IMR-90 (cell line): ENCODE results near the gene ERMP1. TPM values are rescaled to one million over a fixed set of nuclear protein-coding genes. Genes with fewer than 3 reads are reported as not detected.

Source experiments
- ATAC-seq: fragments of 200-7000 bp; cut with Tn5 transposase; 2 replicates; pipeline ENCODE4 v1.9.1; 2020; ENCODE audit warnings: low read depth, mild to moderate bottlenecking, moderate library complexity
- BruUV-seq: library from RNA; stranded (reverse); fragments of 400-500 nt; replicated peaks from 2 replicates; lab custom pipeline; 2021; lab: Mats Ljungman, UMichigan
- CTCF ChIA-PET: fragments of 300-600 bp; formaldehyde crosslinking; extraction: SDS; loops from one replicate; lab custom pipeline; 2021; ENCODE audit warnings: antibody characterized with exemption; lab: Yijun Ruan, JAX
- POLR2A ChIA-PET: fragments of 300-600 bp; sonication (Branson Sonifier 250); formaldehyde crosslinking; loops from one replicate; lab custom pipeline; 2022; ENCODE audit warnings: antibody characterized with exemption; ENCODE audit not compliant: unreplicated experiment; lab: Charles Lee
- DNase-seq: peaks from one replicate; pipeline ENCODE4 v3.0.0; 2013
- H2AFZ ChIP-seq: replicated peaks from 2 replicates; pipeline ENCODE3; 2013; ENCODE audit warnings: low read length, mild to moderate bottlenecking; ENCODE audit not compliant: poor library complexity
- H2AK5ac ChIP-seq: 2 replicates; pipeline ENCODE4 v1.6.1; 2013; ENCODE audit warnings: low read depth, low read length, inconsistent platforms
- H2AK9ac ChIP-seq: replicated peaks from 2 replicates; pipeline ENCODE3; 2013; ENCODE audit warnings: mild to moderate bottlenecking, low read depth, low read length, moderate library complexity; ENCODE audit not compliant: poor library complexity
- H2BK120ac ChIP-seq: 2 replicates; pipeline ENCODE4 v1.6.1; 2013; ENCODE audit warnings: low read depth, low read length, inconsistent platforms
- H2BK15ac ChIP-seq: 3 replicates; pipeline ENCODE4 v1.6.1; 2013; ENCODE audit warnings: low read depth, low read length, inconsistent platforms
- H2BK20ac ChIP-seq: 2 replicates; pipeline ENCODE4 v1.6.1; 2013; ENCODE audit warnings: low read depth, mild to moderate bottlenecking, inconsistent platforms, low read length, moderate library complexity
- H2BK5ac ChIP-seq: 2 replicates; pipeline ENCODE4 v1.6.1; 2013; ENCODE audit warnings: mild to moderate bottlenecking, low read depth, low read length, inconsistent platforms; ENCODE audit not compliant: poor library complexity, severe bottlenecking
- H3K14ac ChIP-seq: replicated peaks from 2 replicates; pipeline ENCODE4 v1.6.1; 2013; ENCODE audit warnings: low read depth, low read length, inconsistent platforms
- H3K18ac ChIP-seq: 2 replicates; pipeline ENCODE4 v1.6.1; 2013; ENCODE audit warnings: low read depth, low read length, control low read depth
- H3K23ac ChIP-seq: 2 replicates; pipeline ENCODE4 v1.6.1; 2013; ENCODE audit warnings: low read depth, low read length, inconsistent platforms
- H3K27ac ChIP-seq: 2 replicates; pipeline ENCODE4 v1.5.1; 2013; ENCODE audit warnings: mild to moderate bottlenecking, control low read depth, low read length; ENCODE audit not compliant: insufficient read depth
- H3K27me3 ChIP-seq: 2 replicates; pipeline ENCODE4 v1.6.1; 2013; ENCODE audit warnings: low read length; ENCODE audit not compliant: control insufficient read depth, insufficient read depth
- H3K36me3 ChIP-seq: 2 replicates; pipeline ENCODE4 v1.6.1; 2013; ENCODE audit warnings: low read length, mixed read lengths; ENCODE audit not compliant: control insufficient read depth, insufficient read depth
- H3K4ac ChIP-seq: 2 replicates; pipeline ENCODE4 v1.6.1; 2013; ENCODE audit warnings: low read depth, low read length, inconsistent platforms
- H3K4me1 ChIP-seq: 2 replicates; pipeline ENCODE4 v1.6.1; 2013; ENCODE audit warnings: low read length, mixed read lengths; ENCODE audit not compliant: control insufficient read depth, insufficient read depth
- H3K4me2 ChIP-seq: 2 replicates; pipeline ENCODE4 v1.6.1; 2013; ENCODE audit warnings: low read depth, mild to moderate bottlenecking, control low read depth, low read length, moderate library complexity
- H3K4me3 ChIP-seq: 2 replicates; pipeline ENCODE4 v1.5.1; 2013; ENCODE audit warnings: low read depth, mild to moderate bottlenecking, control low read depth, low read length, moderate library complexity; ENCODE audit not compliant: insufficient read depth
- H3K56ac ChIP-seq: 2 replicates; pipeline ENCODE4 v1.6.1; 2013; ENCODE audit warnings: low read length, inconsistent platforms; ENCODE audit not compliant: insufficient read depth; ENCODE audit errors: extremely low read depth
- H3K79me1 ChIP-seq, 2 experiments: 2 replicates each; pipeline ENCODE4 v1.6.1; 2013; ENCODE audit warnings: low read length in 2 of 2, inconsistent platforms in 1 of 2, low read depth in 1 of 2
- H3K9ac ChIP-seq: 2 replicates; pipeline ENCODE4 v1.6.1; 2013; ENCODE audit warnings: low read depth, low read length, control low read depth
- H3K9me1 ChIP-seq: 2 replicates; pipeline ENCODE4 v1.6.1; 2013; ENCODE audit warnings: low read length, inconsistent platforms; ENCODE audit not compliant: insufficient read depth
- H3K9me3 ChIP-seq: 2 replicates; pipeline ENCODE4 v1.6.1; 2013; ENCODE audit warnings: low read length; ENCODE audit not compliant: control insufficient read depth, insufficient read depth
- H4K20me1 ChIP-seq: 2 replicates; pipeline ENCODE4 v1.6.1; 2013; ENCODE audit warnings: low read length, inconsistent platforms; ENCODE audit not compliant: insufficient read depth
- H4K5ac ChIP-seq: 2 replicates; pipeline ENCODE4 v1.6.1; 2013; ENCODE audit warnings: mild to moderate bottlenecking, low read depth, low read length, control low read depth
- H4K8ac ChIP-seq, 2 experiments: 2 replicates each; pipeline ENCODE4 v1.6.1; 2013; ENCODE audit warnings: low read depth in 2 of 2, low read length in 2 of 2, control low read depth in 1 of 2, inconsistent platforms in 1 of 2
- H4K91ac ChIP-seq: 2 replicates; pipeline ENCODE4 v1.6.1; 2013; ENCODE audit warnings: low read depth, low read length, inconsistent platforms; ENCODE audit not compliant: insufficient read depth
- BHLHE40 ChIP-seq: fragments of 150-350 bp; IDR thresholded peaks from 2 replicates; pipeline ENCODE4 v1.6.1; 2016; ENCODE audit warnings: mild to moderate bottlenecking, low read depth, low read length
- CEBPB ChIP-seq: IDR thresholded peaks from 2 replicates; pipeline ENCODE4 v1.6.1; 2012; ENCODE audit warnings: low read depth, low read length, improper control_type of control experiment
- CHD1 ChIP-seq: IDR thresholded peaks from 2 replicates; pipeline ENCODE4 v1.6.1; 2012; ENCODE audit warnings: low read depth, low read length, improper control_type of control experiment
- FOS ChIP-seq: fragments of 150-350 bp; IDR thresholded peaks from 2 replicates; pipeline ENCODE4 v1.6.1; 2016; ENCODE audit warnings: low read depth, low read length
- MAFK ChIP-seq: IDR thresholded peaks from 2 replicates; pipeline ENCODE4 v1.6.1; 2012; ENCODE audit warnings: low read depth, low read length, improper control_type of control experiment
- MAZ ChIP-seq: IDR thresholded peaks from 2 replicates; pipeline ENCODE4 v1.6.1; 2012; ENCODE audit warnings: low read depth, mild to moderate bottlenecking, low read length, improper control_type of control experiment, moderate library complexity, borderline replicate concordance
- MXI1 ChIP-seq: IDR thresholded peaks from 2 replicates; pipeline ENCODE4 v1.6.1; 2012; ENCODE audit warnings: low read depth, mild to moderate bottlenecking, low read length, moderate library complexity, borderline replicate concordance
- NFE2L2 ChIP-seq: fragments of 150-350 bp; IDR thresholded peaks from 2 replicates; pipeline ENCODE4 v1.6.1; 2016; ENCODE audit warnings: low read depth, mild to moderate bottlenecking, low read length
- POLR2A ChIP-seq: IDR thresholded peaks from 2 replicates; pipeline ENCODE4 v1.6.1; 2012; ENCODE audit warnings: mild to moderate bottlenecking, low read depth, low read length
- RAD21 ChIP-seq: IDR thresholded peaks from 2 replicates; pipeline ENCODE4 v1.6.1; 2012; ENCODE audit warnings: low read length, improper control_type of control experiment
- RCOR1 ChIP-seq: IDR thresholded peaks from 2 replicates; pipeline ENCODE4 v1.6.1; 2012; ENCODE audit warnings: mild to moderate bottlenecking, low read length, improper control_type of control experiment; ENCODE audit not compliant: insufficient replicate concordance
- RFX5 ChIP-seq: IDR thresholded peaks from 2 replicates; pipeline ENCODE4 v1.8.0; 2012; ENCODE audit warnings: low read depth, mild to moderate bottlenecking, low read length, moderate library complexity
- SMC3 ChIP-seq: fragments of 150-350 bp; IDR thresholded peaks from 2 replicates; pipeline ENCODE4 v1.6.1; 2016; ENCODE audit warnings: low read depth, mild to moderate bottlenecking, antibody characterized with exemption, low read length, moderate library complexity
- WGBS, 2 experiments: methylation state at CpG; one replicate each; pipeline versions ENCODE4 v1.1.5 to v1.1.7; 2013; ENCODE audit warnings: missing lambda C conversion rate in 2 of 2; ENCODE audit not compliant: insufficient read length in 1 of 2; ENCODE audit errors: extremely low coverage in 2 of 2; 5-methylcytosine and 5-hydroxymethylcytosine counted together
- dilution Hi-C: fragments of 300-500 bp; cut with HindIII; formaldehyde crosslinking; loops from one replicate; pipeline ENCODE4 v1.14.3; 2018; ENCODE audit warnings: low sequenced_read_pairs; ENCODE audit not compliant: unreplicated experiment
- in situ Hi-C: fragments of 300-500 bp; cut with MboI; formaldehyde crosslinking; loops from 3 replicates; pipeline ENCODE4 v1.14.3; 2019; ENCODE audit warnings: low sequenced_read_pairs, inconsistent platforms, mixed read lengths
- intact Hi-C: fragments of 100-400 bp; cut with micrococcal nuclease; formaldehyde crosslinking; loops from 2 replicates; pipeline ENCODE4 v1.10.0; 2022
- polyA plus RNA-seq, 3 experiments: library from polyadenylated mRNA; depleted of rRNA; stranded (reverse); fragments of >200 nt; gene quantifications; 2 replicates each; pipeline ENCODE4 v1.2.3, GENCODE V29; 2012; ENCODE audit warnings: low replicate concordance in 1 of 3
- total RNA-seq: library from RNA; depleted of rRNA; stranded (reverse); fragments of >200 nt; gene quantifications from 2 replicates; pipeline ENCODE4 v1.2.3, GENCODE V29; 2012
- TF ChIP-seq, protein P1 (sequence below): conservative IDR thresholded peaks from 2 replicates; pipeline ENCODE4 v1.5.1; 2012; ENCODE audit warnings: mild to moderate bottlenecking, low read depth, low read length, improper control_type of control experiment
- TF ChIP-seq, protein P2 (sequence below): fragments of 150-350 bp; IDR thresholded peaks from 2 replicates; pipeline ENCODE4 v1.6.1; 2017; ENCODE audit warnings: mild to moderate bottlenecking, antibody characterized with exemption, low read length, low read depth
- TF ChIP-seq, protein P3 (sequence below): fragments of 150-350 bp; IDR thresholded peaks from 2 replicates; pipeline ENCODE4 v1.6.1; 2016; ENCODE audit warnings: low read depth, mild to moderate bottlenecking, low read length, moderate library complexity, borderline replicate concordance

ERMP1 gene
- total and polyA plus RNA-seq, 2 of the 4 experiments (the other 2 are of a cell fraction) = 2.2 to 4.7 TPM

DNA sequence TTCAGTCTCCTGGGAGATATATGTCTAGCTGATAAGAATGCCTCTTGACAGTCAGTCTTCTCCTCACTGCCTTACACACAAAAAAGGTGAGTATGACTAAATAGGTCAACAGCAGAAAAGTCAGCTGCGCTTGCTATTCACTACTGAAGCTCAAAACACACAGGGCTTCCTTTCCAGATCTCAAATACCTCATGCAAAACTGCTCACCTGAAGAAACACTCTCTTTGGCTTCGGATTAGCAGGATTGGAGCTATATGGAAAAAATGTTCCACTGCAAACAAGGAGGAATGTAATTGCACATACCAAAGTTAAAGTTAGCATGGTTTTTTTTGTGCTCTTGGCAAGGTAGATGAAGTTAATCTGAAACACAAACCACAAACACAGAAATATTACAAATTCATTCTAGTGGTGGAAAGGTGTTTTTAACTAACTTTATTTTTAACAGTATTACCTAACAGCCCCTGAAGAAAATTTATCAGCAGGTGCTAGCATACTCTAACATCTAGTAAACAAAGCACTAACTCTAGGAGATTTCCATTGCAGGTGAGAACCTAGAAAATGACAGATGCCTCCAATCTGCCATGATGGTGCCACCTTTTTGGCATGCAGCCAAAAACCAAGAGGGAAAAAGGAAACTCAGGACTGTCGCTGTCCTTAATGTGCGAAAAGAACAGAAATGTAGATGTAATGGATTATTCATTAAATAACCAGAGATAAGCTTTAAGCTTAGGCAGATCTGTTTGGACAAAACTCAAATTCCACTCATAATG, 31.8 kb downstream of the ERMP1 start:
- ChIA-PET POLR2A (no interaction called here), CTCF (no interaction called here)
- Histone ChIP-seq H3K9me1 (no peaks in the 10 kb centered on the region), H3K9me3 (no peaks in the 10 kb centered on the region), H3K4me2 (no peak overlapping the region), H2BK120ac (no peak overlapping the region), H3K4me3 (no peak overlapping the region), H3K27ac (no peak overlapping the region), H3K56ac (no peak overlapping the region), H2AK5ac (no peak overlapping the region), H4K8ac (no peak overlapping the region), H3K18ac (no peak overlapping the region), H3K79me1 (no peaks in the 10 kb centered on the region), H2BK5ac (no peak overlapping the region), H3K27me3 (no peaks in the 10 kb centered on the region), H4K91ac (no peak overlapping the region), H4K5ac (no peak overlapping the region), H3K4ac (no peak overlapping the region), H2AK9ac (no peak overlapping the region), H3K9ac (no peak overlapping the region), H3K4me1 (no peaks in the 10 kb centered on the region), H2BK20ac (no peak overlapping the region), H4K20me1 (no peaks in the 10 kb centered on the region), H2AFZ (no peak overlapping the region), H3K23ac (no peak overlapping the region), H2BK15ac (no peak overlapping the region), H3K36me3 (no peaks in the 10 kb centered on the region; the same call in 1 of the 2 replicates), H3K14ac (no peak overlapping the region)
- in situ Hi-C loops (no loop called here), intact Hi-C loops (no loop called here), dilution Hi-C loops (no loop called here)
- ATAC-seq (no peak), DNase-seq (no peak)
- no CpG with 5 or more reads among the region's 4 CpGs for WGBS, 2 experiments
- TF ChIP-seq MAFK (no peak), RAD21 (no peak), MAZ (no peak), CHD1 (no peak), RCOR1 (no peak), RFX5 (no peak), MXI1 (no peak), FOS (no peak), POLR2A (no peak), BHLHE40 (no peak), NFE2L2 (no peak), SMC3 (no peak), CEBPB (no peak)
- TF ChIP-seq, protein P1, sequence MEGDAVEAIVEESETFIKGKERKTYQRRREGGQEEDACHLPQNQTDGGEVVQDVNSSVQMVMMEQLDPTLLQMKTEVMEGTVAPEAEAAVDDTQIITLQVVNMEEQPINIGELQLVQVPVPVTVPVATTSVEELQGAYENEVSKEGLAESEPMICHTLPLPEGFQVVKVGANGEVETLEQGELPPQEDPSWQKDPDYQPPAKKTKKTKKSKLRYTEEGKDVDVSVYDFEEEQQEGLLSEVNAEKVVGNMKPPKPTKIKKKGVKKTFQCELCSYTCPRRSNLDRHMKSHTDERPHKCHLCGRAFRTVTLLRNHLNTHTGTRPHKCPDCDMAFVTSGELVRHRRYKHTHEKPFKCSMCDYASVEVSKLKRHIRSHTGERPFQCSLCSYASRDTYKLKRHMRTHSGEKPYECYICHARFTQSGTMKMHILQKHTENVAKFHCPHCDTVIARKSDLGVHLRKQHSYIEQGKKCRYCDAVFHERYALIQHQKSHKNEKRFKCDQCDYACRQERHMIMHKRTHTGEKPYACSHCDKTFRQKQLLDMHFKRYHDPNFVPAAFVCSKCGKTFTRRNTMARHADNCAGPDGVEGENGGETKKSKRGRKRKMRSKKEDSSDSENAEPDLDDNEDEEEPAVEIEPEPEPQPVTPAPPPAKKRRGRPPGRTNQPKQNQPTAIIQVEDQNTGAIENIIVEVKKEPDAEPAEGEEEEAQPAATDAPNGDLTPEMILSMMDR = no peak
- TF ChIP-seq, protein P2, sequence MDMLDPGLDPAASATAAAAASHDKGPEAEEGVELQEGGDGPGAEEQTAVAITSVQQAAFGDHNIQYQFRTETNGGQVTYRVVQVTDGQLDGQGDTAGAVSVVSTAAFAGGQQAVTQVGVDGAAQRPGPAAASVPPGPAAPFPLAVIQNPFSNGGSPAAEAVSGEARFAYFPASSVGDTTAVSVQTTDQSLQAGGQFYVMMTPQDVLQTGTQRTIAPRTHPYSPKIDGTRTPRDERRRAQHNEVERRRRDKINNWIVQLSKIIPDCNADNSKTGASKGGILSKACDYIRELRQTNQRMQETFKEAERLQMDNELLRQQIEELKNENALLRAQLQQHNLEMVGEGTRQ = no peak
- TF ChIP-seq, protein P3, sequence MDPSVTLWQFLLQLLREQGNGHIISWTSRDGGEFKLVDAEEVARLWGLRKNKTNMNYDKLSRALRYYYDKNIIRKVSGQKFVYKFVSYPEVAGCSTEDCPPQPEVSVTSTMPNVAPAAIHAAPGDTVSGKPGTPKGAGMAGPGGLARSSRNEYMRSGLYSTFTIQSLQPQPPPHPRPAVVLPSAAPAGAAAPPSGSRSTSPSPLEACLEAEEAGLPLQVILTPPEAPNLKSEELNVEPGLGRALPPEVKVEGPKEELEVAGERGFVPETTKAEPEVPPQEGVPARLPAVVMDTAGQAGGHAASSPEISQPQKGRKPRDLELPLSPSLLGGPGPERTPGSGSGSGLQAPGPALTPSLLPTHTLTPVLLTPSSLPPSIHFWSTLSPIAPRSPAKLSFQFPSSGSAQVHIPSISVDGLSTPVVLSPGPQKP = no peak
- BruUV-seq = no TSS peak
